ENCODE data around the gene SIK1. TPM values are rescaled to one million over a fixed set of nuclear protein-coding genes. Genes with fewer than 3 reads are reported as not detected.

Gene SIK1
- total and polyA plus RNA-seq, 2 experiments from 2014 or later, result 0.31 to 1.1 TPM

DNA sequence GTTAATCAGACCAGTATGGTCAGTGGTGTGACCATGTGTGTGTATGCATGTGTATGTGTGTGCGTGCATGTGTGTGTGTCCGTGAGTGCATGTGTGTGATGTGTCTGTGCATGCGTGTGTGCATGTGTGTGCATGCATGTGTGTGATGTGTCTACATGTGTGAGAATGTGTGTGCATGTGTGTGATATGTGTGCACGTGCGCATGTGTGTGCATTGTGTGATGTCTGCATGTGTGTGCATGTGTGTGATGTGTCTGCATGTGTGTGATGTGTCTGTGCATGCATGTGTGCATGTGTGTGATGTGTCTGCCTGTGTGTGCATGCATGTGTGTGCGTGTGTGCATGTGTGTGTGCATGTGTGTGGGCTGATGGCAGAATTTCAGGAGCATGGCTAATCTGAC, 58.2 kb downstream of the SIK1 start:
- no peaks in the 10 kb centered on the region for H4K20me1 ChIP-seq (replicated peaks; ENCODE audit: insufficient read depth)
- no peaks in the 10 kb centered on the region for H3K27me3 ChIP-seq (ENCODE audit: insufficient read depth)
- H3K27me3 Mint-ChIP-seq (ENCODE audit: insufficient read depth, low read depth, poor library complexity), result peaks cover 18% of the 10 kb centered on the region
- H3K27ac Mint-ChIP-seq, result peak overlapping the region; percentile 58
- H3K36me3 ChIP-seq (ENCODE audit: insufficient read depth), result no peaks in the 10 kb centered on the region
- no peak overlapping the region for H3K4me3 Mint-ChIP-seq
- H3K4me1 ChIP-seq (ENCODE audit: insufficient read depth), result peaks cover 7% of the 10 kb centered on the region; the same call in 1 of the 2 replicates
- no peak overlapping the region for H3K4me2 ChIP-seq
- peaks cover 24% of the 10 kb centered on the region for H3K4me1 Mint-ChIP-seq
- H3K9me3 Mint-ChIP-seq, result no peaks in the 10 kb centered on the region
- H3F3A ChIP-seq (replicated peaks; ENCODE audit: low read depth), result no peaks in the 10 kb centered on the region
- H3K27ac ChIP-seq (ENCODE audit: low read depth), result no peak overlapping the region
- no peak for TF ChIP-seq STAT1 (IDR thresholded peaks at IDR 0.05; ENCODE audit: unreplicated experiment)
- no peak for TF ChIP-seq JUNB (IDR thresholded peaks at IDR 0.05; ENCODE audit: unreplicated experiment)
- no peak for TF ChIP-seq CREB1 (CRISPR knock-in tag; IDR thresholded peaks at IDR 0.05; ENCODE audit: low read depth)
- TF ChIP-seq, protein P1, sequence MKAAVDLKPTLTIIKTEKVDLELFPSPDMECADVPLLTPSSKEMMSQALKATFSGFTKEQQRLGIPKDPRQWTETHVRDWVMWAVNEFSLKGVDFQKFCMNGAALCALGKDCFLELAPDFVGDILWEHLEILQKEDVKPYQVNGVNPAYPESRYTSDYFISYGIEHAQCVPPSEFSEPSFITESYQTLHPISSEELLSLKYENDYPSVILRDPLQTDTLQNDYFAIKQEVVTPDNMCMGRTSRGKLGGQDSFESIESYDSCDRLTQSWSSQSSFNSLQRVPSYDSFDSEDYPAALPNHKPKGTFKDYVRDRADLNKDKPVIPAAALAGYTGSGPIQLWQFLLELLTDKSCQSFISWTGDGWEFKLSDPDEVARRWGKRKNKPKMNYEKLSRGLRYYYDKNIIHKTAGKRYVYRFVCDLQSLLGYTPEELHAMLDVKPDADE (IDR thresholded peaks at IDR 0.05), result no peak
- no peak for TF ChIP-seq EZH2phosphoT487 (IDR thresholded peaks at IDR 0.05; ENCODE audit: unreplicated experiment)
- TF ChIP-seq, protein P2, sequence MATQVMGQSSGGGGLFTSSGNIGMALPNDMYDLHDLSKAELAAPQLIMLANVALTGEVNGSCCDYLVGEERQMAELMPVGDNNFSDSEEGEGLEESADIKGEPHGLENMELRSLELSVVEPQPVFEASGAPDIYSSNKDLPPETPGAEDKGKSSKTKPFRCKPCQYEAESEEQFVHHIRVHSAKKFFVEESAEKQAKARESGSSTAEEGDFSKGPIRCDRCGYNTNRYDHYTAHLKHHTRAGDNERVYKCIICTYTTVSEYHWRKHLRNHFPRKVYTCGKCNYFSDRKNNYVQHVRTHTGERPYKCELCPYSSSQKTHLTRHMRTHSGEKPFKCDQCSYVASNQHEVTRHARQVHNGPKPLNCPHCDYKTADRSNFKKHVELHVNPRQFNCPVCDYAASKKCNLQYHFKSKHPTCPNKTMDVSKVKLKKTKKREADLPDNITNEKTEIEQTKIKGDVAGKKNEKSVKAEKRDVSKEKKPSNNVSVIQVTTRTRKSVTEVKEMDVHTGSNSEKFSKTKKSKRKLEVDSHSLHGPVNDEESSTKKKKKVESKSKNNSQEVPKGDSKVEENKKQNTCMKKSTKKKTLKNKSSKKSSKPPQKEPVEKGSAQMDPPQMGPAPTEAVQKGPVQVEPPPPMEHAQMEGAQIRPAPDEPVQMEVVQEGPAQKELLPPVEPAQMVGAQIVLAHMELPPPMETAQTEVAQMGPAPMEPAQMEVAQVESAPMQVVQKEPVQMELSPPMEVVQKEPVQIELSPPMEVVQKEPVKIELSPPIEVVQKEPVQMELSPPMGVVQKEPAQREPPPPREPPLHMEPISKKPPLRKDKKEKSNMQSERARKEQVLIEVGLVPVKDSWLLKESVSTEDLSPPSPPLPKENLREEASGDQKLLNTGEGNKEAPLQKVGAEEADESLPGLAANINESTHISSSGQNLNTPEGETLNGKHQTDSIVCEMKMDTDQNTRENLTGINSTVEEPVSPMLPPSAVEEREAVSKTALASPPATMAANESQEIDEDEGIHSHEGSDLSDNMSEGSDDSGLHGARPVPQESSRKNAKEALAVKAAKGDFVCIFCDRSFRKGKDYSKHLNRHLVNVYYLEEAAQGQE (IDR thresholded peaks at IDR 0.05; ENCODE audit: unreplicated experiment), result no peak
- TF ChIP-seq ZNF462 (CRISPR knock-in tag; IDR thresholded peaks at IDR 0.05), result no peak
- no peak for TF ChIP-seq EZH2 (IDR thresholded peaks at IDR 0.05; ENCODE audit: low read depth, unreplicated experiment)
- TF ChIP-seq CTCF (conservative IDR thresholded peaks at IDR 0.05; ENCODE audit: low read depth in 2 of 2), result no peak
- no peak for TF ChIP-seq ZNF114 (CRISPR knock-in tag; IDR thresholded peaks at IDR 0.05)
- TF ChIP-seq POLR2AphosphoS5 (IDR thresholded peaks at IDR 0.05; ENCODE audit: low read depth), result no peak
- no peak for TF ChIP-seq ZNF331 (CRISPR knock-in tag; IDR thresholded peaks at IDR 0.05; ENCODE audit: low read depth)
- TF ChIP-seq NANOG (IDR thresholded peaks at IDR 0.05; ENCODE audit: borderline replicate concordance), result no peak
- no peak overlapping the region for H3K4me3 ChIP-seq
- no peak overlapping the region for H2AFZ ChIP-seq
- no peaks in the 10 kb centered on the region for H3K9me2 ChIP-seq (ENCODE audit: insufficient read depth)
- no peaks in the 10 kb centered on the region for H3K79me2 ChIP-seq (replicated peaks; ENCODE audit: insufficient read depth)
- ATAC-seq (no peak), DNase-seq (ENCODE audit: low spot score) (no peak)
- no peaks in the 10 kb centered on the region for H3K36me3 Mint-ChIP-seq (ENCODE audit: low read depth)
